ENCODE measurements around the gene ZNF618. TPM values are rescaled to one million over a fixed set of nuclear protein-coding genes. Genes with fewer than 3 reads are reported as not detected.

Gene ZNF618
- polyA plus RNA-seq, 1 donor (not counting 4 experiments of a cell fraction or from before 2014, with no cell fraction given), result 2.5 TPM

GRCh38 chr9:113886466-113886865 is 10.4 kb downstream of the ZNF618 start:
- TF ChIP-seq EZH2 (IDR thresholded peaks at IDR 0.05; ENCODE audit: low read length), result no peak
- dilution Hi-C loops (cut with MboI; ENCODE audit: extremely low pct_ligation_motif_present, low sequenced_read_pairs), result no loop called here
- Histone ChIP-seq H3K4me1 (ENCODE audit: control insufficient read depth, extremely low read depth, insufficient read depth, low read length) (peaks cover 12% of the 10 kb centered on the region), H3K9me1 (ENCODE audit: control insufficient read depth, extremely low read depth, insufficient read depth, low read length) (no peaks in the 10 kb centered on the region), H4K20me1 (ENCODE audit: control insufficient read depth, extremely low read depth, insufficient read depth, low read length) (no peaks in the 10 kb centered on the region), H3K27ac (ENCODE audit: control insufficient read depth, insufficient read depth, low read length) (no peak overlapping the region), H3K36me3 (ENCODE audit: control insufficient read depth in 2 of 2, extremely low read depth in 1 of 2, insufficient read depth in 2 of 2, low read length in 2 of 2) (peaks cover 0 to 1% of the 10 kb centered on the region in 2 experiments), H3K79me2 (ENCODE audit: control insufficient read depth, insufficient read depth, low read length) (peaks cover 20% of the 10 kb centered on the region), H3K27me3 (ENCODE audit: control insufficient read depth, extremely low read depth, insufficient read depth, low read length) (no peaks in the 10 kb centered on the region), H2AFZ (ENCODE audit: control insufficient read depth, low read length) (no peak overlapping the region), H3K9me3 (ENCODE audit: control insufficient read depth, low read depth, low read length) (peaks cover 2% of the 10 kb centered on the region), H3K9ac (ENCODE audit: control insufficient read depth, extremely low read depth, insufficient read depth, low read length) (peak overlapping the region; percentile 8), H3K4me3 (ENCODE audit: control insufficient read depth in 2 of 3, extremely low read depth in 1 of 3, insufficient read depth in 2 of 3, low read depth in 1 of 3, low read length in 3 of 3) (peak overlapping the region in 2 of 3 experiments; percentile 15 to 18), H3K4me2 (ENCODE audit: control insufficient read depth, extremely low read depth, insufficient read depth, low read depth, low read length) (peak overlapping the region; percentile 81)
- DNase-seq (ENCODE audit: low read depth, low spot score) (no peak), FAIRE-seq (no peak)

- Histone ChIP-seq H3K4me3 (ENCODE audit: control insufficient read depth in 2 of 3, extremely low read depth in 1 of 3, insufficient read depth in 2 of 3, low read depth in 1 of 3, low read length in 3 of 3) (no peak overlapping the region), H3K27me3 (ENCODE audit: control insufficient read depth, extremely low read depth, insufficient read depth, low read length) (no peaks in the 10 kb centered on the region), H2AFZ (ENCODE audit: control insufficient read depth, low read length) (no peak overlapping the region), H3K9me1 (ENCODE audit: control insufficient read depth, extremely low read depth, insufficient read depth, low read length) (no peaks in the 10 kb centered on the region), H3K4me1 (ENCODE audit: control insufficient read depth, extremely low read depth, insufficient read depth, low read length) (peaks cover 12% of the 10 kb centered on the region), H3K36me3 (ENCODE audit: control insufficient read depth in 2 of 2, extremely low read depth in 1 of 2, insufficient read depth in 2 of 2, low read length in 2 of 2) (peaks cover 0 to 1% of the 10 kb centered on the region in 2 experiments), H3K9me3 (ENCODE audit: control insufficient read depth, low read depth, low read length) (peaks cover 2% of the 10 kb centered on the region), H3K4me2 (ENCODE audit: control insufficient read depth, extremely low read depth, insufficient read depth, low read depth, low read length) (no peak overlapping the region), H3K27ac (ENCODE audit: control insufficient read depth, insufficient read depth, low read length) (no peak overlapping the region), H4K20me1 (ENCODE audit: control insufficient read depth, extremely low read depth, insufficient read depth, low read length) (no peaks in the 10 kb centered on the region), H3K9ac (ENCODE audit: control insufficient read depth, extremely low read depth, insufficient read depth, low read length) (no peak overlapping the region), H3K79me2 (ENCODE audit: control insufficient read depth, insufficient read depth, low read length) (peaks cover 20% of the 10 kb centered on the region)
- dilution Hi-C loops (cut with MboI; ENCODE audit: extremely low pct_ligation_motif_present, low sequenced_read_pairs), result no loop called here
- TF ChIP-seq, protein P1, sequence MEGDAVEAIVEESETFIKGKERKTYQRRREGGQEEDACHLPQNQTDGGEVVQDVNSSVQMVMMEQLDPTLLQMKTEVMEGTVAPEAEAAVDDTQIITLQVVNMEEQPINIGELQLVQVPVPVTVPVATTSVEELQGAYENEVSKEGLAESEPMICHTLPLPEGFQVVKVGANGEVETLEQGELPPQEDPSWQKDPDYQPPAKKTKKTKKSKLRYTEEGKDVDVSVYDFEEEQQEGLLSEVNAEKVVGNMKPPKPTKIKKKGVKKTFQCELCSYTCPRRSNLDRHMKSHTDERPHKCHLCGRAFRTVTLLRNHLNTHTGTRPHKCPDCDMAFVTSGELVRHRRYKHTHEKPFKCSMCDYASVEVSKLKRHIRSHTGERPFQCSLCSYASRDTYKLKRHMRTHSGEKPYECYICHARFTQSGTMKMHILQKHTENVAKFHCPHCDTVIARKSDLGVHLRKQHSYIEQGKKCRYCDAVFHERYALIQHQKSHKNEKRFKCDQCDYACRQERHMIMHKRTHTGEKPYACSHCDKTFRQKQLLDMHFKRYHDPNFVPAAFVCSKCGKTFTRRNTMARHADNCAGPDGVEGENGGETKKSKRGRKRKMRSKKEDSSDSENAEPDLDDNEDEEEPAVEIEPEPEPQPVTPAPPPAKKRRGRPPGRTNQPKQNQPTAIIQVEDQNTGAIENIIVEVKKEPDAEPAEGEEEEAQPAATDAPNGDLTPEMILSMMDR (optimal IDR thresholded peaks at IDR 0.05 in 1 of 3, IDR thresholded peaks at IDR 0.05 in 1 of 3, conservative IDR thresholded peaks at IDR 0.05 in 1 of 3; ENCODE audit: extremely low read depth in 1 of 3, insufficient read depth in 2 of 3, low read length in 3 of 3), result no peak
- no peak for TF ChIP-seq EZH2 (IDR thresholded peaks at IDR 0.05; ENCODE audit: low read length)
- FAIRE-seq (no peak), DNase-seq (ENCODE audit: low read depth, low spot score) (no peak)
These were observed 10.8 kb downstream of the ZNF618 start for GRCh38 chr9:113886933-113887332.

DNA sequence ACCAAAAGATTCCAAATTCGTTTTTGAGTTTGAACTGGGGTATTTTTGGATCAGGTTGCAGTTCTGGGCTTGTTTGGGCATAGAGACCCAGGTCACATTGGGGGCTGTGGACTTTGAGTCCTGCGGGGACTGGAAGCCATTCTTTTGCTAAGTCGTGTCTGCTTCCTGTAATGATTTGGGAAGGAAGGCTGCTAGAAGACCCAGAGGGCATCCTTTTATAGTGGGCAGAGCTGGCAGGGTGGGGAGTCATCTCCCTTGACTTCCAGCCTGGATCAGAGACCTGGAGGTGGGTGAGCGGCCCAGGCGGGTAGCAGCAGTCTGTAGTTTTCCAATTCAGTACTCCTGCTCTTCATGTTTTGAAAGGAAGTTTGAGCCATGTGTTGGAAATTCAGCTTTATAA is 11.3 kb downstream of the ZNF618 start:
- Histone ChIP-seq H3K9me3 (ENCODE audit: control insufficient read depth, low read depth, low read length) (peaks cover 2% of the 10 kb centered on the region), H3K4me3 (ENCODE audit: control insufficient read depth in 2 of 3, extremely low read depth in 1 of 3, insufficient read depth in 2 of 3, low read depth in 1 of 3, low read length in 3 of 3) (no peak overlapping the region), H3K27me3 (ENCODE audit: control insufficient read depth, extremely low read depth, insufficient read depth, low read length) (no peaks in the 10 kb centered on the region), H3K9me1 (ENCODE audit: control insufficient read depth, extremely low read depth, insufficient read depth, low read length) (no peaks in the 10 kb centered on the region), H3K4me1 (ENCODE audit: control insufficient read depth, extremely low read depth, insufficient read depth, low read length) (peaks cover 12% of the 10 kb centered on the region), H3K79me2 (ENCODE audit: control insufficient read depth, insufficient read depth, low read length) (peaks cover 18% of the 10 kb centered on the region), H3K36me3 (ENCODE audit: control insufficient read depth in 2 of 2, extremely low read depth in 1 of 2, insufficient read depth in 2 of 2, low read length in 2 of 2) (peaks cover 0 to 1% of the 10 kb centered on the region in 2 experiments), H3K4me2 (ENCODE audit: control insufficient read depth, extremely low read depth, insufficient read depth, low read depth, low read length) (no peak overlapping the region), H2AFZ (ENCODE audit: control insufficient read depth, low read length) (no peak overlapping the region), H3K9ac (ENCODE audit: control insufficient read depth, extremely low read depth, insufficient read depth, low read length) (no peak overlapping the region), H3K27ac (ENCODE audit: control insufficient read depth, insufficient read depth, low read length) (no peak overlapping the region), H4K20me1 (ENCODE audit: control insufficient read depth, extremely low read depth, insufficient read depth, low read length) (no peaks in the 10 kb centered on the region)
- DNase-seq (ENCODE audit: low read depth, low spot score), result no peak
- TF ChIP-seq, protein P1 (optimal IDR thresholded peaks at IDR 0.05 in 1 of 3, IDR thresholded peaks at IDR 0.05 in 1 of 3, conservative IDR thresholded peaks at IDR 0.05 in 1 of 3; ENCODE audit: extremely low read depth in 1 of 3, insufficient read depth in 2 of 3, low read length in 3 of 3), result no peak
- no peak for TF ChIP-seq EZH2 (IDR thresholded peaks at IDR 0.05; ENCODE audit: low read length)
- dilution Hi-C loops (cut with MboI; ENCODE audit: extremely low pct_ligation_motif_present, low sequenced_read_pairs), result no loop called here
- no peak for FAIRE-seq
